Trophoblast cell (in vitro differentiated cells and primary cell): ENCODE data around the gene WDPCP.

Source experiments
- DNase-seq, 2 donors: peaks; one replicate each; pipeline ENCODE4 v3.0.0-alpha.2; 2016
- H2AFZ ChIP-seq: 2 replicates; pipeline ENCODE4 v1.6.1; 2013; ENCODE audit warnings: low read length, moderate library complexity, mild to moderate bottlenecking; ENCODE audit not compliant: insufficient read depth, poor library complexity
- H2AK5ac ChIP-seq: 2 replicates; pipeline ENCODE4 v1.6.1; 2013; ENCODE audit warnings: mild to moderate bottlenecking, low read length
- H2BK120ac ChIP-seq: 2 replicates; pipeline ENCODE4 v1.6.1; 2013; ENCODE audit warnings: low read length, mild to moderate bottlenecking, moderate library complexity; ENCODE audit not compliant: insufficient read depth, poor library complexity
- H2BK12ac ChIP-seq: 2 replicates; pipeline ENCODE4 v1.6.1; 2013; ENCODE audit warnings: mild to moderate bottlenecking, low read length, moderate library complexity
- H2BK5ac ChIP-seq: 2 replicates; pipeline ENCODE4 v1.6.1; 2013; ENCODE audit warnings: low read length, low read depth, moderate library complexity, mild to moderate bottlenecking; ENCODE audit not compliant: poor library complexity
- H3K14ac ChIP-seq: 2 replicates; pipeline ENCODE4 v1.6.1; 2013; ENCODE audit warnings: mild to moderate bottlenecking, low read length
- H3K18ac ChIP-seq: 2 replicates; pipeline ENCODE4 v1.6.1; 2013; ENCODE audit warnings: mild to moderate bottlenecking, low read length
- H3K23ac ChIP-seq: 2 replicates; pipeline ENCODE4 v1.6.1; 2013; ENCODE audit warnings: low read length
- H3K27ac ChIP-seq: 2 replicates; pipeline ENCODE4 v1.5.1; 2013; ENCODE audit warnings: low read depth, mild to moderate bottlenecking, inconsistent platforms, low read length, moderate library complexity
- H3K27me3 ChIP-seq: 2 replicates; pipeline ENCODE4 v1.6.1; 2013; ENCODE audit warnings: inconsistent platforms, mild to moderate bottlenecking, low read length, moderate library complexity; ENCODE audit not compliant: insufficient read depth
- H3K36me3 ChIP-seq, 2 experiments: 1 replicate in 1 of 2; 2 replicates in 1 of 2; pipeline ENCODE4 v1.6.1; 2013; ENCODE audit warnings: low read length in 2 of 2, mild to moderate bottlenecking in 2 of 2, moderate library complexity in 1 of 2; ENCODE audit not compliant: insufficient read depth in 2 of 2, control insufficient read depth in 1 of 2
- H3K4ac ChIP-seq: 2 replicates; pipeline ENCODE4 v1.6.1; 2013; ENCODE audit warnings: low read depth, mild to moderate bottlenecking, low read length, moderate library complexity
- H3K4me1 ChIP-seq, 2 experiments: 1 replicate in 1 of 2; 2 replicates in 1 of 2; pipeline ENCODE4 v1.6.1; 2013; ENCODE audit warnings: low read length in 2 of 2, mild to moderate bottlenecking in 2 of 2, moderate library complexity in 1 of 2; ENCODE audit not compliant: insufficient read depth in 2 of 2, control insufficient read depth in 1 of 2
- H3K4me2 ChIP-seq: 2 replicates; pipeline ENCODE4 v1.6.1; 2013; ENCODE audit warnings: inconsistent platforms, mild to moderate bottlenecking, low read length, moderate library complexity
- H3K4me3 ChIP-seq: 2 replicates; pipeline ENCODE4 v1.5.1; 2013; ENCODE audit warnings: mild to moderate bottlenecking, low read depth, low read length, inconsistent platforms
- H3K79me1 ChIP-seq: one replicate; pipeline ENCODE4 v1.6.1; 2013; ENCODE audit warnings: low read length
- H3K79me2 ChIP-seq: 2 replicates; pipeline ENCODE4 v1.6.1; 2013; ENCODE audit warnings: low read length, mild to moderate bottlenecking; ENCODE audit not compliant: control insufficient read depth, insufficient read depth, poor library complexity
- H3K9ac ChIP-seq: 2 replicates; pipeline ENCODE4 v1.6.1; 2013; ENCODE audit warnings: mild to moderate bottlenecking, low read length
- H3K9me3 ChIP-seq: 2 replicates; pipeline ENCODE4 v1.6.1; 2013; ENCODE audit warnings: low read depth, mild to moderate bottlenecking, control low read depth, inconsistent platforms, low read length; ENCODE audit not compliant: insufficient read depth
- H4K12ac ChIP-seq: 2 replicates; pipeline ENCODE4 v1.6.1; 2013; ENCODE audit warnings: low read depth, mild to moderate bottlenecking, low read length, moderate library complexity
- H4K8ac ChIP-seq: 2 replicates; pipeline ENCODE4 v1.6.1; 2013; ENCODE audit warnings: low read depth, mild to moderate bottlenecking, low read length, moderate library complexity
- H4K91ac ChIP-seq: one replicate; pipeline ENCODE4 v1.6.1; 2013; ENCODE audit warnings: low read depth, mild to moderate bottlenecking, low read length, moderate library complexity
- WGBS: extraction: QIAGEN DNeasy Blood & Tissue Kit; methylation state at CpG from one replicate; pipeline ENCODE4 v1.1.7; 2013; ENCODE audit warnings: missing lambda C conversion rate; ENCODE audit not compliant: insufficient read length, insufficient coverage; ENCODE audit errors: extremely low coverage; 5-methylcytosine and 5-hydroxymethylcytosine counted together

The WDPCP gene

DNA sequence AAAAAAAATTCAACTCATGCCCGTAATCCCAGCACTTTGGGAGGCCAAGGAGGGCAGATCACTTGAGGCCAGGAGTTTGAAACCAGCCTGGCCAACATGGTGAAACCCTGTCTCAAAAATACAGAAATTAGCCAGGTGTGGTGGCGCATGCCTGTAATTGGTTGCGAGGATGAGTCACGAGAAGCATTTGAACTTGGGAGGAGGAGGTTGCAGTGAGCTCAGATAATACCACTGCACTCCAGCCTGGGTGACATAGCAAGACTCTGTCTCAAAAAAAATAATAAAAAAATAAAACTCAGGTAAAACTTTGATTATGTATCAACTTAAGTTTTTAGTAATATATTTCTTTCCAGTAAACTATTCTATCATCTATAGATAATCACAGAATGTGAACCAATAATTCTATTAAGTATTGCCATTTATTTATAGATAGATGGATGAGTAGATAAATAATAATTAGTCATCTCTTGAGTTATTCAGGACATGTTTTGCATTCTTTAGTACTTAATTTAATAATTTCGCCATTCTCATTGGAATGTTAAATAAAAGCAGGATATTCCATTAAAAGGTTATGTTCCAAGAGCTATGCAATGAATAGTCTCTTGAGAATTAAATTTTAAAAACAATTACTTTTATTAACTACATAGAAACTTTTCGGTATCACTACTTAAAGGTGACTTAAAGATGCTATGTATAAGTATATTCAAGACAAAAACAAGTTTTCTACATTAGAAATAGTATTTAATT lies 48.7 kb downstream of the WDPCP start:
- H3K4me1 ChIP-seq: no peaks in the 10 kb centered on the region
- H3K27me3 ChIP-seq: no peaks in the 10 kb centered on the region
- H4K12ac ChIP-seq: no peak overlapping the region
- no peaks in the 10 kb centered on the region for H3K79me1 ChIP-seq
- H2BK12ac ChIP-seq: no peak overlapping the region
- no peak overlapping the region for H3K23ac ChIP-seq
- no peak overlapping the region for H4K91ac ChIP-seq
- H3K9ac ChIP-seq: no peak overlapping the region
- H2AFZ ChIP-seq: no peak overlapping the region
- no peak overlapping the region for H3K4me3 ChIP-seq
- no peak overlapping the region for H3K18ac ChIP-seq
- no peak overlapping the region for H2BK5ac ChIP-seq
- no peak overlapping the region for H3K27ac ChIP-seq
- no peak overlapping the region for H3K4me2 ChIP-seq
- H2AK5ac ChIP-seq: no peak overlapping the region
- DNase-seq: peak; percentile 18 to 37
- no peak overlapping the region for H3K4ac ChIP-seq
- no CpG with 5 or more reads among the region's 6 CpGs for WGBS
- H2BK120ac ChIP-seq: no peak overlapping the region
- H3K79me2 ChIP-seq: no peaks in the 10 kb centered on the region
- H3K14ac ChIP-seq: no peak overlapping the region
- no peak overlapping the region for H4K8ac ChIP-seq
- no peaks in the 10 kb centered on the region for H3K9me3 ChIP-seq
- no peaks in the 10 kb centered on the region for H3K36me3 ChIP-seq

DNA sequence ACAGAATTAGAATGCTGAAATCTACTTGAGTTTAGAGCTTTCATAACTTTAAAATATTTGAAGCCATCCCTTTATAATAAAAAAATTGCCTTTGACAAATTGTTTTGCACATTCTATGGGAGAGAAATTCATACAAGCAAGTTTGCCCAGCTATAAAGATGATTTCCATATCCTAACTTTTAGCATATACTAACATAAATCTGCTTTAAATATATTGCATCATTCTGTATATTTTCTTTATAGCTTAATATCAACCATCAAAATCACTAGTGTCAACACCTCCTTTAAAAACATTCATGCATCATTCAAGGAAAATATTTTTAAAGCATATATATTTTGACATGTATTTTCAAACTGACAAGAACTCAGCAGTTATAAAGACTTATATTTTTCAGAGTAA lies 49.9 kb downstream of the WDPCP start:
- Histone ChIP-seq H4K12ac (no peak overlapping the region), H3K79me1 (no peaks in the 10 kb centered on the region), H2BK120ac (no peak overlapping the region), H3K27me3 (no peaks in the 10 kb centered on the region), H3K4me2 (no peak overlapping the region), H3K9me3 (no peaks in the 10 kb centered on the region), H3K79me2 (no peaks in the 10 kb centered on the region), H2BK5ac (no peak overlapping the region), H4K91ac (no peak overlapping the region), H3K36me3 (no peaks in the 10 kb centered on the region), H3K27ac (no peak overlapping the region), H3K23ac (no peak overlapping the region), H2AFZ (no peak overlapping the region), H4K8ac (no peak overlapping the region), H3K18ac (no peak overlapping the region), H3K9ac (no peak overlapping the region), H3K4ac (no peak overlapping the region), H2BK12ac (no peak overlapping the region), H2AK5ac (no peak overlapping the region), H3K4me3 (no peak overlapping the region), H3K14ac (no peak overlapping the region), H3K4me1 (no peaks in the 10 kb centered on the region)
- no peak for DNase-seq

DNA sequence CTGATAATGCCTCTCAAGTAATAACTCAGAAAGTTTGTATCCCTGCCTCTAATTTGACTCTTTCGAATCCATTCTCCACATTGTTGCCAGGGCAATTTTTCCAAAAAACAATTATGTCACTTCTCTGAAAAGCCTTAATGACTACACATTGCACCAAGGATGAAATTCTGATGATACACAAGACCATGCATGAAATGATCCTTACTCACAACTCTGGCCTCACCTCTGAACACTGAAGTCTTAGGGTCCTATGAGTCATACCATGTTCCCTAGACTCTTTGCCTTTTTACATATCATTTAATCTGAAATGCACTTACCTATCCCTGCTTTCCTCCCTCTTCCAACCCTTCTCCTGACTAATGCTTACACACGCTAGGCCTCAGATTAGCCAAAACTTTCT lies 51.0 kb downstream of the WDPCP start:
- no peaks in the 10 kb centered on the region for H3K4me1 ChIP-seq
- no peak overlapping the region for H3K14ac ChIP-seq
- no peak overlapping the region for H2AK5ac ChIP-seq
- H2BK120ac ChIP-seq: no peak overlapping the region
- H3K9me3 ChIP-seq: no peaks in the 10 kb centered on the region
- no peaks in the 10 kb centered on the region for H3K79me2 ChIP-seq
- H2BK12ac ChIP-seq: no peak overlapping the region
- H3K4me3 ChIP-seq: no peak overlapping the region
- H4K8ac ChIP-seq: no peak overlapping the region
- no peak overlapping the region for H2AFZ ChIP-seq
- H3K27ac ChIP-seq: no peak overlapping the region
- H3K4me2 ChIP-seq: no peak overlapping the region
- H3K79me1 ChIP-seq: no peaks in the 10 kb centered on the region
- no peak overlapping the region for H3K23ac ChIP-seq
- WGBS: no CpG with 5 or more reads among the region's 2 CpGs
- no peak overlapping the region for H3K9ac ChIP-seq
- H3K36me3 ChIP-seq: no peaks in the 10 kb centered on the region
- no peak overlapping the region for H3K4ac ChIP-seq
- no peaks in the 10 kb centered on the region for H3K27me3 ChIP-seq
- H4K91ac ChIP-seq: no peak overlapping the region
- H3K18ac ChIP-seq: no peak overlapping the region
- H4K12ac ChIP-seq: no peak overlapping the region
- no peak for DNase-seq
- H2BK5ac ChIP-seq: no peak overlapping the region

DNA sequence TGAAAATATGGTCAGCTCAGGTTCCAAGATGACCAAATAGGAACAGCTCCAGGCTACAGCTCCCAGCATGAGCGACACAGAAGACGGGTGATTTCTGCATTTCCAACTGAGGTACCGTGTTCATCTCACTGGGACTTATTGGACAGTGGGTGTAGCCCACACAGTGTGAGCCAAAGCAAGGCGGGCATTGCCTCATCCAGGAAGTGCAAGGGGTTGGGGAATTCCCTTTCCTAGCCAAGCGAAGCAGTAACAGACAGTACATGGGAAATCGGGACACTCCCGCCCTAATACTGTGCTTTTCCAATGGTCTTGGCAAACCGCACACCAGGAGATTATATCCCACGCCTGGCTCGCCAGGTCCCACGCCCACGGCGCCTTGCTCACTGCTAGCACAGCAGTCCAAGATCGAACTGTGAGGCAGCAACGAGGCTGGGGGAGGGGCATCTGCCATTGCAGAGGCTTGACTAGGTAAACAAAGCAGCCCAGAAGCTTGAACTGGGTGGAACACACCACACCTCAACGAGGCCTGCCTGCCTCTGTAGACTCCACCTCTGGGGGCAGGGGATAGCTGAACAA lies 57.5 kb downstream of the WDPCP start:
- no peak overlapping the region for H3K9ac ChIP-seq
- H3K27me3 ChIP-seq: no peaks in the 10 kb centered on the region
- H4K8ac ChIP-seq: no peak overlapping the region
- no peak overlapping the region for H3K4ac ChIP-seq
- no peak overlapping the region for H3K27ac ChIP-seq
- no peak overlapping the region for H2BK12ac ChIP-seq
- peaks cover 5% of the 10 kb centered on the region for H3K9me3 ChIP-seq
- H2AFZ ChIP-seq: no peak overlapping the region
- no peaks in the 10 kb centered on the region for H3K36me3 ChIP-seq
- no peak overlapping the region for H2AK5ac ChIP-seq
- WGBS: no CpG with 5 or more reads among the region's 16 CpGs
- H3K23ac ChIP-seq: no peak overlapping the region
- H4K91ac ChIP-seq: no peak overlapping the region
- H3K79me1 ChIP-seq: no peaks in the 10 kb centered on the region
- H3K4me3 ChIP-seq: no peak overlapping the region
- H3K14ac ChIP-seq: no peak overlapping the region
- no peaks in the 10 kb centered on the region for H3K79me2 ChIP-seq
- no peak overlapping the region for H2BK5ac ChIP-seq
- H3K4me2 ChIP-seq: no peak overlapping the region
- H2BK120ac ChIP-seq: no peak overlapping the region
- no peak overlapping the region for H3K18ac ChIP-seq
- H3K4me1 ChIP-seq: no peaks in the 10 kb centered on the region
- no peak for DNase-seq
- no peak overlapping the region for H4K12ac ChIP-seq
